ENCODE results near the gene SSH2. TPM values are rescaled to one million over a fixed set of nuclear protein-coding genes. Genes with fewer than 3 reads are reported as not detected.
"Not testable (repeated sequence)": the region's sequence is repeated elsewhere in the genome, so short reads cannot be mapped to it uniquely, and the experiment has no call there.

The SSH2 gene
- total and polyA plus RNA-seq, 5 donors from 2014 or later = 27.2 to 90.4 (median 38.2) TPM

GRCh38 chr17:29906969-29907368 lies 23.1 kb downstream of the SSH2 start:
- Mint-ChIP-seq H3K27ac (no peak overlapping the region), H3K36me3 (no peaks in the 10 kb centered on the region), H3K9me3 (peaks cover 0 to 4% (median 0%) of the 10 kb centered on the region in 7 donors), H3K4me3 (no peak overlapping the region), H3K4me1 (peaks cover 33 to 51% (median 45%) of the 10 kb centered on the region in 4 donors), H3K27me3 (no peaks in the 10 kb centered on the region)
- H3K36me3 ChIP-seq (ENCODE audit: control insufficient read depth, insufficient read depth, low read length) = no peaks in the 10 kb centered on the region
- H3K4me1 ChIP-seq (ENCODE audit: control insufficient read depth, insufficient read depth, low read length, poor library complexity, severe bottlenecking) = no peaks in the 10 kb centered on the region
- no peaks in the 10 kb centered on the region for H3K9me3 ChIP-seq (ENCODE audit: control insufficient read depth in 2 of 2, low read length in 2 of 2)
- DNase-seq (no peak), ATAC-seq (ENCODE audit: low read depth in 2 of 2) (no peak)
- no peak overlapping the region for H3K4me3 ChIP-seq (ENCODE audit: low read depth, low read length)
- H3K27ac ChIP-seq (ENCODE audit: insufficient read depth, low read length, poor library complexity, severe bottlenecking) = no peak overlapping the region
- no peaks in the 10 kb centered on the region for H3K27me3 ChIP-seq (ENCODE audit: control insufficient read depth, insufficient read depth, low read length)

GRCh38 chr17:29905879-29906167 lies 24.2 kb downstream of the SSH2 start:
- Mint-ChIP-seq H3K4me1 (peaks cover 21 to 56% (median 37%) of the 10 kb centered on the region in 4 donors), H3K36me3 (no peaks in the 10 kb centered on the region)

GRCh38 chr17:29905086-29905878 lies 24.7 kb downstream of the SSH2 start:
- H3K36me3 ChIP-seq (ENCODE audit: control insufficient read depth, insufficient read depth, low read length) = no peaks in the 10 kb centered on the region
- Mint-ChIP-seq H3K27ac (peak overlapping the region in 1 of 3 donors; percentile 3), H3K9me3 (peaks cover 0 to 4% (median 0%) of the 10 kb centered on the region in 7 donors), H3K36me3 (no peaks in the 10 kb centered on the region), H3K27me3 (no peaks in the 10 kb centered on the region), H3K4me1 (peaks cover 19 to 58% (median 35%) of the 10 kb centered on the region in 4 donors), H3K4me3 (no peak overlapping the region)
- ATAC-seq (ENCODE audit: low read depth in 2 of 2) (no peak), DNase-seq (no peak)
- H3K9me3 ChIP-seq (ENCODE audit: control insufficient read depth in 2 of 2, low read length in 2 of 2) = no peaks in the 10 kb centered on the region
- H3K4me1 ChIP-seq (ENCODE audit: control insufficient read depth, insufficient read depth, low read length, poor library complexity, severe bottlenecking) = no peaks in the 10 kb centered on the region
- H3K4me3 ChIP-seq (ENCODE audit: low read depth, low read length) = no peak overlapping the region
- H3K27me3 ChIP-seq (ENCODE audit: control insufficient read depth, insufficient read depth, low read length) = no peaks in the 10 kb centered on the region
- H3K27ac ChIP-seq (ENCODE audit: insufficient read depth, low read length, poor library complexity, severe bottlenecking) = no peak overlapping the region

More at GRCh38 chr17:29905879-29906167, 24.2 kb downstream of the SSH2 start:
- ATAC-seq (ENCODE audit: low read depth in 2 of 2) = no peak
- H3K4me3 ChIP-seq (ENCODE audit: low read depth, low read length) = no peak overlapping the region
- H3K9me3 Mint-ChIP-seq = peaks cover 0 to 4% (median 0%) of the 10 kb centered on the region in 7 donors
- H3K27me3 Mint-ChIP-seq = no peaks in the 10 kb centered on the region
- no peak overlapping the region for H3K4me3 Mint-ChIP-seq
- H3K9me3 ChIP-seq (ENCODE audit: control insufficient read depth in 2 of 2, low read length in 2 of 2) = no peaks in the 10 kb centered on the region
- no peak overlapping the region for H3K27ac Mint-ChIP-seq
- no peaks in the 10 kb centered on the region for H3K27me3 ChIP-seq (ENCODE audit: control insufficient read depth, insufficient read depth, low read length)
- H3K27ac ChIP-seq (ENCODE audit: insufficient read depth, low read length, poor library complexity, severe bottlenecking) = no peak overlapping the region
- no peak for DNase-seq
- no peaks in the 10 kb centered on the region for H3K36me3 ChIP-seq (ENCODE audit: control insufficient read depth, insufficient read depth, low read length)
- H3K4me1 ChIP-seq (ENCODE audit: control insufficient read depth, insufficient read depth, low read length, poor library complexity, severe bottlenecking) = no peaks in the 10 kb centered on the region

- no peak overlapping the region for H3K4me3 Mint-ChIP-seq
- H3K36me3 Mint-ChIP-seq = no peaks in the 10 kb centered on the region
- no peak overlapping the region for H3K27ac Mint-ChIP-seq
- H3K27me3 Mint-ChIP-seq = no peaks in the 10 kb centered on the region
- H3K4me3 ChIP-seq (ENCODE audit: low read depth, low read length) = no peak overlapping the region
- H3K9me3 ChIP-seq (ENCODE audit: control insufficient read depth in 2 of 2, low read length in 2 of 2) = no peaks in the 10 kb centered on the region
- no peaks in the 10 kb centered on the region for H3K27me3 ChIP-seq (ENCODE audit: control insufficient read depth, insufficient read depth, low read length)
- no peak overlapping the region for H3K27ac ChIP-seq (ENCODE audit: insufficient read depth, low read length, poor library complexity, severe bottlenecking)
- peaks cover 0 to 4% (median 0%) of the 10 kb centered on the region in 7 donors for H3K9me3 Mint-ChIP-seq
- no peaks in the 10 kb centered on the region for H3K36me3 ChIP-seq (ENCODE audit: control insufficient read depth, insufficient read depth, low read length)
- peaks cover 16 to 50% (median 24%) of the 10 kb centered on the region in 4 donors for H3K4me1 Mint-ChIP-seq
- H3K4me1 ChIP-seq (ENCODE audit: control insufficient read depth, insufficient read depth, low read length, poor library complexity, severe bottlenecking) = no peaks in the 10 kb centered on the region
- DNase-seq (no peak), ATAC-seq (ENCODE audit: low read depth in 2 of 2) (no peak)
Observed at GRCh38 chr17:29903471-29903870, 26.6 kb downstream of the SSH2 start.

GRCh38 chr17:29897136-29897535 lies 32.9 kb downstream of the SSH2 start:
- H3K9me3 Mint-ChIP-seq; H3K36me3 Mint-ChIP-seq; H3K27ac Mint-ChIP-seq; H3K27ac ChIP-seq (ENCODE audit: insufficient read depth, low read length, poor library complexity, severe bottlenecking); ATAC-seq (ENCODE audit: low read depth in 2 of 2); H3K4me3 Mint-ChIP-seq; H3K4me3 ChIP-seq (ENCODE audit: low read depth, low read length); H3K9me3 ChIP-seq (ENCODE audit: control insufficient read depth in 2 of 2, low read length in 2 of 2); H3K36me3 ChIP-seq (ENCODE audit: control insufficient read depth, insufficient read depth, low read length); DNase-seq; H3K4me1 ChIP-seq (ENCODE audit: control insufficient read depth, insufficient read depth, low read length, poor library complexity, severe bottlenecking); H3K27me3 ChIP-seq (ENCODE audit: control insufficient read depth, insufficient read depth, low read length); H3K27me3 Mint-ChIP-seq: not testable (repeated sequence)
- H3K4me1 Mint-ChIP-seq = peaks cover 0 to 28% (median 17%) of the 10 kb centered on the region in 4 donors

- Mint-ChIP-seq H3K4me1 (peaks cover 9 to 31% (median 19%) of the 10 kb centered on the region in 4 donors), H3K36me3 (peaks cover 15% of the 10 kb centered on the region), H3K27ac (peak overlapping the region in 2 of 3 donors; percentile 3 to 5), H3K9me3 (peaks cover 0 to 3% (median 0%) of the 10 kb centered on the region in 7 donors), H3K4me3 (no peak overlapping the region), H3K27me3 (no peaks in the 10 kb centered on the region)
- Histone ChIP-seq H3K4me3 (ENCODE audit: low read depth, low read length) (no peak overlapping the region), H3K4me1 (ENCODE audit: control insufficient read depth, insufficient read depth, low read length, poor library complexity, severe bottlenecking) (no peaks in the 10 kb centered on the region), H3K27ac (ENCODE audit: insufficient read depth, low read length, poor library complexity, severe bottlenecking) (peak overlapping the region; percentile 2), H3K27me3 (ENCODE audit: control insufficient read depth, insufficient read depth, low read length) (no peaks in the 10 kb centered on the region), H3K9me3 (ENCODE audit: control insufficient read depth in 2 of 2, low read length in 2 of 2) (no peaks in the 10 kb centered on the region), H3K36me3 (ENCODE audit: control insufficient read depth, insufficient read depth, low read length) (no peaks in the 10 kb centered on the region)
- ATAC-seq (ENCODE audit: low read depth in 2 of 2) (no peak), DNase-seq (no peak)
Observed at GRCh38 chr17:29892201-29892600, 37.8 kb downstream of the SSH2 start.

- H3K36me3 ChIP-seq (ENCODE audit: control insufficient read depth, insufficient read depth, low read length) = no peaks in the 10 kb centered on the region
- peaks cover 0 to 3% (median 0%) of the 10 kb centered on the region in 7 donors for H3K9me3 Mint-ChIP-seq
- H3K4me3 ChIP-seq (ENCODE audit: low read depth, low read length) = no peak overlapping the region
- DNase-seq = no peak
- H3K27ac Mint-ChIP-seq = peak overlapping the region in 1 of 3 donors; percentile 13
- H3K4me1 Mint-ChIP-seq = peaks cover 9 to 31% (median 19%) of the 10 kb centered on the region in 4 donors
- no peak for ATAC-seq (ENCODE audit: low read depth in 2 of 2)
- no peak overlapping the region for H3K4me3 Mint-ChIP-seq
- no peaks in the 10 kb centered on the region for H3K27me3 Mint-ChIP-seq
- H3K36me3 Mint-ChIP-seq = peaks cover 15% of the 10 kb centered on the region
- no peak overlapping the region for H3K27ac ChIP-seq (ENCODE audit: insufficient read depth, low read length, poor library complexity, severe bottlenecking)
- no peaks in the 10 kb centered on the region for H3K4me1 ChIP-seq (ENCODE audit: control insufficient read depth, insufficient read depth, low read length, poor library complexity, severe bottlenecking)
- no peaks in the 10 kb centered on the region for H3K27me3 ChIP-seq (ENCODE audit: control insufficient read depth, insufficient read depth, low read length)
- H3K9me3 ChIP-seq (ENCODE audit: control insufficient read depth in 2 of 2, low read length in 2 of 2) = no peaks in the 10 kb centered on the region
Observed at GRCh38 chr17:29891131-29891530, 38.9 kb downstream of the SSH2 start.

Measured in CD4-positive, CD25-positive, alpha-beta regulatory T cell (primary cell).